ENCODE data around the gene TMEFF1. TPM values are rescaled to one million over a fixed set of nuclear protein-coding genes. Genes with fewer than 3 reads are reported as not detected.

The TMEFF1 gene
- total RNA-seq, 4 donors from 2014 or later: 2.0 to 10.4 (median 4.8) TPM

- no peaks in the 10 kb centered on the region for H3K27me3 ChIP-seq
- H3K36me3 ChIP-seq: no peaks in the 10 kb centered on the region
- H3K4me3 ChIP-seq (replicated peaks in 1 of 3): no peak overlapping the region
- DNase-seq: no peak
- TF ChIP-seq CTCF (IDR thresholded peaks at IDR 0.05) (no peak), POLR2A (IDR thresholded peaks at IDR 0.05) (no peak)
- no peaks in the 10 kb centered on the region for H3K9me3 ChIP-seq
- H3K4me1 ChIP-seq: no peaks in the 10 kb centered on the region
- 84% methylated on average over 7 of the region's 7 CpGs for WGBS, 2 donors
- intact Hi-C loops (cut with DNase I): no loop called here
- H3K27ac ChIP-seq: no peak overlapping the region
Measured at GRCh38 chr9:100581081-100581480, 108.1 kb downstream of the TMEFF1 start.

GRCh38 chr9:100581661-100582060, 108.7 kb downstream of the TMEFF1 start:
- no peak for TF ChIP-seq CTCF (IDR thresholded peaks at IDR 0.05)
- TF ChIP-seq POLR2A (IDR thresholded peaks at IDR 0.05): no peak
- Histone ChIP-seq H3K27me3 (no peaks in the 10 kb centered on the region), H3K9me3 (no peaks in the 10 kb centered on the region), H3K4me1 (no peaks in the 10 kb centered on the region), H3K27ac (no peak overlapping the region), H3K36me3 (no peaks in the 10 kb centered on the region), H3K4me3 (replicated peaks in 1 of 3) (no peak overlapping the region)
- intact Hi-C loops (cut with DNase I): no loop called here
- DNase-seq: no peak
- WGBS, 2 donors: 91 to 94% methylated on average over 4 of the region's 4 CpGs

- H3K27ac ChIP-seq: no peak overlapping the region
- no peaks in the 10 kb centered on the region for H3K9me3 ChIP-seq
- H3K4me1 ChIP-seq: no peaks in the 10 kb centered on the region
- H3K27me3 ChIP-seq: no peaks in the 10 kb centered on the region
- no peak overlapping the region for H3K4me3 ChIP-seq (replicated peaks in 1 of 3)
- no peaks in the 10 kb centered on the region for H3K36me3 ChIP-seq
- TF ChIP-seq CTCF (IDR thresholded peaks at IDR 0.05) (no peak), POLR2A (IDR thresholded peaks at IDR 0.05) (no peak)
- DNase-seq: no peak
- intact Hi-C loops (cut with DNase I): no loop called here
- WGBS, 2 donors: 95 to 98% methylated on average over 5 of the region's 5 CpGs
Measured at GRCh38 chr9:100583014-100583802, 110.3 kb downstream of the TMEFF1 start.

- intact Hi-C loops (cut with DNase I): no loop called here
- no peaks in the 10 kb centered on the region for H3K4me1 ChIP-seq
- no peaks in the 10 kb centered on the region for H3K36me3 ChIP-seq
- no peaks in the 10 kb centered on the region for H3K27me3 ChIP-seq
- no peak overlapping the region for H3K4me3 ChIP-seq (replicated peaks in 1 of 3)
- no peak overlapping the region for H3K27ac ChIP-seq
- DNase-seq: no peak
- 88 to 91% methylated on average over 4 of the region's 4 CpGs for WGBS, 2 donors
- TF ChIP-seq POLR2A (IDR thresholded peaks at IDR 0.05): no peak
- H3K9me3 ChIP-seq: no peaks in the 10 kb centered on the region
Measured at GRCh38 chr9:100584951-100585350, 112.0 kb downstream of the TMEFF1 start.

GRCh38 chr9:100586093-100586492, 113.1 kb downstream of the TMEFF1 start:
- intact Hi-C loops (cut with DNase I): no loop called here
- no peaks in the 10 kb centered on the region for H3K27me3 ChIP-seq
- H3K9me3 ChIP-seq: no peaks in the 10 kb centered on the region
- TF ChIP-seq POLR2A (IDR thresholded peaks at IDR 0.05) (no peak), CTCF (IDR thresholded peaks at IDR 0.05) (no peak)
- no peaks in the 10 kb centered on the region for H3K4me1 ChIP-seq
- no peak overlapping the region for H3K4me3 ChIP-seq (replicated peaks in 1 of 3)
- H3K36me3 ChIP-seq: no peaks in the 10 kb centered on the region
- WGBS, 2 donors: 57 to 64% methylated on average over 7 of the region's 7 CpGs
- peak in 1 of 2 donors; percentile 22 for DNase-seq
- H3K27ac ChIP-seq: no peak overlapping the region

Data from thyroid gland (tissue), 4 donors.